Measurements from ENCODE around the gene CCR2. TPM values are rescaled to one million over a fixed set of nuclear protein-coding genes. Genes with fewer than 3 reads are reported as not detected.

The CCR2 gene
- total RNA-seq, 1 donor: not detected

- Histone ChIP-seq H3K4me3 (ENCODE audit: insufficient read depth, low read length) (no peak overlapping the region), H2AFZ (ENCODE audit: low read length) (no peak overlapping the region), H3K79me2 (ENCODE audit: insufficient read depth, low read length) (no peaks in the 10 kb centered on the region), H3K4me1 (ENCODE audit: insufficient read depth, low read length) (no peaks in the 10 kb centered on the region), H3K9me3 (ENCODE audit: low read depth, low read length) (no peaks in the 10 kb centered on the region), H3K27me3 (ENCODE audit: insufficient read depth, low read length) (peaks cover 79% of the 10 kb centered on the region), H4K20me1 (ENCODE audit: insufficient read depth, low read length) (no peaks in the 10 kb centered on the region), H3K27ac (ENCODE audit: low read depth, low read length) (no peak overlapping the region), H3K4me2 (ENCODE audit: insufficient read depth, low read length) (no peak overlapping the region), H3K36me3 (ENCODE audit: insufficient read depth, low read length) (no peaks in the 10 kb centered on the region)
- peak; percentile 69 for TF ChIP-seq CTCF (IDR thresholded peaks at IDR 0.05; ENCODE audit: extremely low read depth, low read depth, low read length)
- no peak for DNase-seq (ENCODE audit: insufficient read length, low spot score, missing footprints)
These were observed 18.8 kb downstream of the CCR2 start for GRCh38 chr3:46372492-46373359.

- Histone ChIP-seq H2AFZ (ENCODE audit: low read length) (no peak overlapping the region), H3K79me2 (ENCODE audit: insufficient read depth, low read length) (no peaks in the 10 kb centered on the region), H4K20me1 (ENCODE audit: insufficient read depth, low read length) (no peaks in the 10 kb centered on the region), H3K36me3 (ENCODE audit: insufficient read depth, low read length) (no peaks in the 10 kb centered on the region), H3K4me2 (ENCODE audit: insufficient read depth, low read length) (no peak overlapping the region), H3K9me3 (ENCODE audit: low read depth, low read length) (no peaks in the 10 kb centered on the region), H3K27ac (ENCODE audit: low read depth, low read length) (no peak overlapping the region), H3K4me3 (ENCODE audit: insufficient read depth, low read length) (no peak overlapping the region), H3K27me3 (ENCODE audit: insufficient read depth, low read length) (peaks cover 67% of the 10 kb centered on the region), H3K4me1 (ENCODE audit: insufficient read depth, low read length) (no peaks in the 10 kb centered on the region)
- no peak for TF ChIP-seq CTCF (IDR thresholded peaks at IDR 0.05; ENCODE audit: extremely low read depth, low read depth, low read length)
- DNase-seq (ENCODE audit: insufficient read length, low spot score, missing footprints): no peak
These were observed 20.8 kb downstream of the CCR2 start for GRCh38 chr3:46374755-46375154.

GRCh38 chr3:46375218-46375617 is 21.3 kb downstream of the CCR2 start:
- H3K27me3 ChIP-seq (ENCODE audit: insufficient read depth, low read length): peaks cover 66% of the 10 kb centered on the region
- no peak overlapping the region for H3K4me2 ChIP-seq (ENCODE audit: insufficient read depth, low read length)
- no peak for DNase-seq (ENCODE audit: insufficient read length, low spot score, missing footprints)
- TF ChIP-seq CTCF (IDR thresholded peaks at IDR 0.05; ENCODE audit: extremely low read depth, low read depth, low read length): no peak
- H3K79me2 ChIP-seq (ENCODE audit: insufficient read depth, low read length): no peaks in the 10 kb centered on the region
- no peaks in the 10 kb centered on the region for H3K9me3 ChIP-seq (ENCODE audit: low read depth, low read length)
- H3K27ac ChIP-seq (ENCODE audit: low read depth, low read length): no peak overlapping the region
- no peak overlapping the region for H3K4me3 ChIP-seq (ENCODE audit: insufficient read depth, low read length)
- no peaks in the 10 kb centered on the region for H3K36me3 ChIP-seq (ENCODE audit: insufficient read depth, low read length)
- H4K20me1 ChIP-seq (ENCODE audit: insufficient read depth, low read length): no peaks in the 10 kb centered on the region
- H3K4me1 ChIP-seq (ENCODE audit: insufficient read depth, low read length): no peaks in the 10 kb centered on the region
- H2AFZ ChIP-seq (ENCODE audit: low read length): no peak overlapping the region

- H3K36me3 ChIP-seq (ENCODE audit: insufficient read depth, low read length): no peaks in the 10 kb centered on the region
- peaks cover 66% of the 10 kb centered on the region for H3K27me3 ChIP-seq (ENCODE audit: insufficient read depth, low read length)
- no peak overlapping the region for H3K27ac ChIP-seq (ENCODE audit: low read depth, low read length)
- no peak overlapping the region for H3K4me3 ChIP-seq (ENCODE audit: insufficient read depth, low read length)
- H3K4me2 ChIP-seq (ENCODE audit: insufficient read depth, low read length): no peak overlapping the region
- H3K4me1 ChIP-seq (ENCODE audit: insufficient read depth, low read length): peaks cover 4% of the 10 kb centered on the region
- no peak for DNase-seq (ENCODE audit: insufficient read length, low spot score, missing footprints)
- H3K9me3 ChIP-seq (ENCODE audit: low read depth, low read length): no peaks in the 10 kb centered on the region
- no peak overlapping the region for H2AFZ ChIP-seq (ENCODE audit: low read length)
- TF ChIP-seq CTCF (IDR thresholded peaks at IDR 0.05; ENCODE audit: extremely low read depth, low read depth, low read length): no peak
- no peaks in the 10 kb centered on the region for H4K20me1 ChIP-seq (ENCODE audit: insufficient read depth, low read length)
- no peaks in the 10 kb centered on the region for H3K79me2 ChIP-seq (ENCODE audit: insufficient read depth, low read length)
These were observed 21.9 kb downstream of the CCR2 start for GRCh38 chr3:46375814-46376213.

All from osteoblast (primary cell).